HG02840 (cell line): ENCODE results near the gene TMEM145.
"Not testable (repeated sequence)": the region's sequence is repeated elsewhere in the genome, so short reads cannot be mapped to it uniquely, and the experiment has no call there.

Source experiments
- ATAC-seq: cut with Tn5 transposase; IDR thresholded peaks from one replicate; pipeline ENCODE4 v1.9.1; 2021; ENCODE audit warnings: mild to moderate bottlenecking, moderate library complexity, moderate number of reproducible peaks; ENCODE audit not compliant: unreplicated experiment, low FRiP score

The TMEM145 gene

GRCh38 chr19:42332059-42332458, 18.9 kb downstream of the TMEM145 start:
- ATAC-seq = no peak

- no peak for ATAC-seq
These were observed 19.9 kb downstream of the TMEM145 start for GRCh38 chr19:42333018-42333417.

GRCh38 chr19:42333975-42334696, 21.0 kb downstream of the TMEM145 start:
- no peak for ATAC-seq

- no peak for ATAC-seq
These were observed 21.7 kb downstream of the TMEM145 start for GRCh38 chr19:42334697-42335373.

GRCh38 chr19:42335374-42335936, 22.3 kb downstream of the TMEM145 start:
- ATAC-seq = no peak

GRCh38 chr19:42335971-42336370, 22.9 kb downstream of the TMEM145 start:
- no peak for ATAC-seq

- not testable (repeated sequence) for ATAC-seq
These were observed 26.2 kb downstream of the TMEM145 start for GRCh38 chr19:42339126-42339860.

- not testable (repeated sequence) for ATAC-seq
These were observed 26.8 kb downstream of the TMEM145 start for GRCh38 chr19:42339922-42340321.

GRCh38 chr19:42343344-42344110, 30.4 kb downstream of the TMEM145 start:
- ATAC-seq = no peak

- no peak for ATAC-seq
These were observed 31.3 kb downstream of the TMEM145 start for GRCh38 chr19:42344336-42344893.

GRCh38 chr19:42345191-42345812, 32.2 kb downstream of the TMEM145 start:
- ATAC-seq = no peak

GRCh38 chr19:42348211-42348610, 35.1 kb downstream of the TMEM145 start:
- ATAC-seq = no peak

- no peak for ATAC-seq
These were observed 36.4 kb downstream of the TMEM145 start for GRCh38 chr19:42349378-42350107.

GRCh38 chr19:42350417-42350816, 37.3 kb downstream of the TMEM145 start:
- no peak for ATAC-seq

- ATAC-seq = no peak
These were observed 38.1 kb downstream of the TMEM145 start for GRCh38 chr19:42351079-42351735.

GRCh38 chr19:42352301-42353259, 39.5 kb downstream of the TMEM145 start:
- no peak for ATAC-seq

GRCh38 chr19:42353341-42354015, 40.4 kb downstream of the TMEM145 start:
- no peak for ATAC-seq
